ENCODE measurements around the gene SRGAP3.

GRCh38 chr3:8938021-8938420 lies 311.4 kb downstream of the SRGAP3 start:
- TF ChIP-seq REST (tag by site-specific recombination; IDR thresholded peaks at IDR 0.05), result no peak
- TF ChIP-seq ZSCAN30 (tag by site-specific recombination; IDR thresholded peaks at IDR 0.05), result no peak
- TF ChIP-seq ZBTB49 (tag by site-specific recombination; IDR thresholded peaks at IDR 0.05; ENCODE audit: low read depth), result no peak
- no peak for TF ChIP-seq CTCF (tag by site-specific recombination; IDR thresholded peaks at IDR 0.05)
- TF ChIP-seq ZNF830 (tag by site-specific recombination; IDR thresholded peaks at IDR 0.05; ENCODE audit: low read depth), result no peak
- TF ChIP-seq SP2 (tag by site-specific recombination; IDR thresholded peaks at IDR 0.05), result no peak
- no peak for TF ChIP-seq ZNF426 (tag by site-specific recombination; IDR thresholded peaks at IDR 0.05)
- TF ChIP-seq ZNF239 (tag by site-specific recombination; IDR thresholded peaks at IDR 0.05), result no peak
- TF ChIP-seq HOXA7 (CRISPR knock-in tag; IDR thresholded peaks at IDR 0.05; ENCODE audit: borderline replicate concordance), result no peak
- no peak for TF ChIP-seq PRDM4 (tag by site-specific recombination; IDR thresholded peaks at IDR 0.05)
- TF ChIP-seq TCF7L2 (IDR thresholded peaks at IDR 0.05; ENCODE audit: borderline replicate concordance, low read depth, low read length), result no peak
